H9 (cell line): Measurements from ENCODE around the gene LINC01488. TPM values are rescaled to one million over a fixed set of nuclear protein-coding genes. Genes with fewer than 3 reads are reported as not detected.

Experiments
- DNase-seq: peaks from one replicate; pipeline ENCODE4 v3.0.0-alpha.2; 2017
- H2AFZ ChIP-seq: one replicate; pipeline ENCODE4 v1.6.1; 2013; ENCODE audit warnings: mild to moderate bottlenecking, low read length, control low read depth, moderate library complexity
- H2AK5ac ChIP-seq: 2 replicates; pipeline ENCODE4 v1.6.1; 2013; ENCODE audit warnings: low read length, control low read depth, mixed read lengths; ENCODE audit not compliant: insufficient read length
- H2BK120ac ChIP-seq: one replicate; pipeline ENCODE4 v1.6.1; 2013; ENCODE audit warnings: low read depth, mild to moderate bottlenecking, low read length, control low read depth, inconsistent platforms; ENCODE audit not compliant: poor library complexity, severe bottlenecking
- H2BK12ac ChIP-seq: 2 replicates; pipeline ENCODE4 v1.6.1; 2013; ENCODE audit warnings: low read length, control low read depth, mixed read lengths, low read depth; ENCODE audit not compliant: insufficient read length
- H2BK15ac ChIP-seq: 2 replicates; pipeline ENCODE4 v1.6.1; 2013; ENCODE audit warnings: low read depth, low read length, control low read depth
- H2BK20ac ChIP-seq: one replicate; pipeline ENCODE4 v1.6.1; 2013; ENCODE audit warnings: low read depth, mild to moderate bottlenecking, low read length, control low read depth, inconsistent platforms; ENCODE audit not compliant: poor library complexity, severe bottlenecking
- H2BK5ac ChIP-seq: 2 replicates; pipeline ENCODE4 v1.6.1; 2013; ENCODE audit warnings: low read length, control low read depth, mixed read lengths; ENCODE audit not compliant: insufficient read length
- H3K14ac ChIP-seq: 2 replicates; pipeline ENCODE4 v1.6.1; 2013; ENCODE audit warnings: low read length, control low read depth; ENCODE audit not compliant: insufficient read depth
- H3K18ac ChIP-seq: 2 replicates; pipeline ENCODE4 v1.6.1; 2013; ENCODE audit warnings: low read depth, mild to moderate bottlenecking, mixed read lengths, low read length, control low read depth; ENCODE audit not compliant: insufficient read length
- H3K23ac ChIP-seq: 2 replicates; pipeline ENCODE4 v1.6.1; 2013; ENCODE audit warnings: low read length, control low read depth, mixed read lengths, low read depth; ENCODE audit not compliant: insufficient read length
- H3K23me2 ChIP-seq: 2 replicates; pipeline ENCODE4 v1.6.1; 2013; ENCODE audit warnings: low read depth, mild to moderate bottlenecking, mixed read lengths, low read length, control low read depth; ENCODE audit not compliant: insufficient read length, poor library complexity, severe bottlenecking
- H3K27ac ChIP-seq: 2 replicates; pipeline ENCODE4 v1.5.1; 2013; ENCODE audit warnings: low read length, control low read depth, mixed read lengths, low read depth; ENCODE audit not compliant: insufficient read length
- H3K27me3 ChIP-seq: 2 replicates; pipeline ENCODE4 v1.6.1; 2013; ENCODE audit warnings: low read length, control low read depth, inconsistent platforms; ENCODE audit not compliant: insufficient read depth
- H3K4ac ChIP-seq: 2 replicates; pipeline ENCODE4 v1.6.1; 2013; ENCODE audit warnings: low read depth, mild to moderate bottlenecking, control low read depth, inconsistent platforms, low read length, moderate library complexity
- H3K4me1 ChIP-seq: 2 replicates; pipeline ENCODE4 v1.6.1; 2013; ENCODE audit warnings: low read length, control low read depth, inconsistent platforms; ENCODE audit not compliant: insufficient read depth
- H3K4me2 ChIP-seq: 2 replicates; pipeline ENCODE4 v1.6.1; 2013; ENCODE audit warnings: low read length, control low read depth, mixed read lengths; ENCODE audit not compliant: insufficient read length, insufficient read depth
- H3K56ac ChIP-seq: 2 replicates; pipeline ENCODE4 v1.6.1; 2013; ENCODE audit warnings: low read depth, mild to moderate bottlenecking, mixed read lengths, low read length, control low read depth; ENCODE audit not compliant: insufficient read length
- H3K79me1 ChIP-seq: 2 replicates; pipeline ENCODE4 v1.6.1; 2013; ENCODE audit warnings: low read depth, mild to moderate bottlenecking, moderate library complexity, low read length, control low read depth, inconsistent platforms; ENCODE audit not compliant: insufficient read depth, poor library complexity, severe bottlenecking
- H3K79me2 ChIP-seq: 2 replicates; pipeline ENCODE4 v1.6.1; 2013; ENCODE audit warnings: low read length, control low read depth, inconsistent platforms; ENCODE audit not compliant: insufficient read depth
- H3K9ac ChIP-seq: 2 replicates; pipeline ENCODE4 v1.6.1; 2013; ENCODE audit warnings: low read length, control low read depth, mixed read lengths; ENCODE audit not compliant: insufficient read length; ENCODE audit errors: extremely low read depth
- H3K9me3 ChIP-seq: one replicate; pipeline ENCODE4 v1.6.1; 2013; ENCODE audit warnings: low read depth, low read length, inconsistent platforms; ENCODE audit not compliant: control insufficient read depth
- H3T11ph ChIP-seq: one replicate; pipeline ENCODE4 v1.6.1; 2013; ENCODE audit warnings: mild to moderate bottlenecking, low read length, control low read depth, inconsistent platforms
- H4K20me1 ChIP-seq: one replicate; pipeline ENCODE4 v1.6.1; 2013; ENCODE audit not compliant: control insufficient read depth, insufficient read length, insufficient read depth
- H4K5ac ChIP-seq: 2 replicates; pipeline ENCODE4 v1.6.1; 2013; ENCODE audit warnings: low read depth, mild to moderate bottlenecking, mixed read lengths, low read length, control low read depth; ENCODE audit not compliant: insufficient read length
- H4K8ac ChIP-seq: replicated peaks from 2 replicates; pipeline ENCODE4 v1.6.1; 2013; ENCODE audit warnings: low read length, control low read depth, mixed read lengths, low read depth; ENCODE audit not compliant: insufficient read length
- H4K91ac ChIP-seq: 2 replicates; pipeline ENCODE4 v1.6.1; 2013; ENCODE audit warnings: low read depth, mild to moderate bottlenecking, moderate library complexity, mixed read lengths, low read length, control low read depth; ENCODE audit not compliant: insufficient read length
- H3K27ac Mint-ChIP-seq, 3 experiments: 2 replicates in 2 of 3; 3 replicates in 1 of 3; pipeline ENCODE4 v1.8.0; 2020 to 2021; ENCODE audit warnings: mixed read lengths in 3 of 3, mild to moderate bottlenecking in 1 of 3, moderate library complexity in 1 of 3
- H3K27me3 Mint-ChIP-seq: 2 replicates; pipeline ENCODE4 v1.8.0; 2021; ENCODE audit warnings: low read depth, mild to moderate bottlenecking, moderate library complexity, mixed read lengths
- H3K36me3 Mint-ChIP-seq, 3 experiments: 2 replicates in 2 of 3; 3 replicates in 1 of 3; pipeline ENCODE4 v1.8.0; 2020 to 2021; ENCODE audit warnings: low read depth in 3 of 3, mixed read lengths in 3 of 3; ENCODE audit not compliant: insufficient read depth in 1 of 3
- H3K4me1 Mint-ChIP-seq, 2 experiments: 2 replicates each; pipeline ENCODE4 v1.8.0; 2020; ENCODE audit warnings: mixed read lengths in 2 of 2
- H3K4me3 Mint-ChIP-seq, 2 experiments: 2 replicates in 1 of 2; 3 replicates in 1 of 2; pipeline ENCODE4 v1.8.0; 2020 to 2021; ENCODE audit warnings: mild to moderate bottlenecking in 2 of 2, mixed read lengths in 2 of 2, moderate library complexity in 1 of 2
- H3K9me3 Mint-ChIP-seq, 2 experiments: 2 replicates in 1 of 2; 3 replicates in 1 of 2; pipeline ENCODE4 v1.8.0; 2020; ENCODE audit warnings: mild to moderate bottlenecking in 2 of 2, mixed read lengths in 2 of 2, moderate library complexity in 1 of 2
- CTCF ChIP-seq: fragments of 200-600 bp; sonication (generic); conservative IDR thresholded peaks from 3 replicates; pipeline ENCODE4 v1.8.0; 2021; ENCODE audit warnings: antibody characterized with exemption, mild to moderate bottlenecking
- WGBS: extraction: QIAGEN DNeasy Blood & Tissue Kit; methylation state at CpG from one replicate; pipeline ENCODE4 v1.1.7; 2013; ENCODE audit warnings: missing lambda C conversion rate, low lambda C conversion rate, mixed read lengths; ENCODE audit not compliant: insufficient read length; ENCODE audit errors: extremely low coverage; 5-methylcytosine and 5-hydroxymethylcytosine counted together
- total RNA-seq: library from RNA; stranded (reverse); gene quantifications from 2 replicates; pipeline ENCODE4 v1.2.1, GENCODE V29; 2021

The LINC01488 gene
- total RNA-seq, 1 experiment from 2014 or later = not detected

DNA sequence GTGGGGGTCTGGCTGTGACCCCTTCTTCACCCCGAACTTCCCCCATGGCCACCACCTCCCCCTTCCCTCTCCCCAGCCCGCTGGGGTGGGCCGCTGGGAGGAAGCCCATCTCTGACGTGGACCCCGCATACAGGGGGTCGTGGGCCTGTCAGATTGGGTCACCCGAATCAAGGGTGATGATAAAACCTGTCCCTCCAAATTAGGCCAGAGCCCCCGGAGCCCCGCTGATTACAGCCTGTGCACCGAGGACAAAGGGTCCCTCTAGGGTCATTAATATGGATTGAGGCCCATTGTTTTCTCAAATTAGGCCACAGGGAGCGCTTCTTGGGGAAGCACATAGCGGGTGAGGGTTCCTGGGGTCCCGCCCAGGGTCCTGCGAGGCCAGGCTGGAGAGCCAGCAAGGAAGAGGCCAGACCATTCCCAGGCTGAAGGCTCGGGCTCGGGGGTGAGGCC is 4.9 kb upstream of the LINC01488 start:
- H2BK12ac ChIP-seq = no peak overlapping the region
- H3K23ac ChIP-seq = no peak overlapping the region
- H3K4me1 ChIP-seq = peaks cover 3% of the 10 kb centered on the region; the same call in 1 of the 2 replicates
- peaks cover 64% of the 10 kb centered on the region for H3K27me3 Mint-ChIP-seq
- no peaks in the 10 kb centered on the region for H3K9me3 ChIP-seq
- no peak overlapping the region for H3K4ac ChIP-seq
- no peaks in the 10 kb centered on the region for H3K79me2 ChIP-seq
- H3T11ph ChIP-seq = no peak overlapping the region
- no peak for TF ChIP-seq CTCF
- no peak overlapping the region for H3K4me3 Mint-ChIP-seq
- H3K56ac ChIP-seq = no peak overlapping the region
- H4K5ac ChIP-seq = no peak overlapping the region
- H4K91ac ChIP-seq = no peak overlapping the region
- WGBS = no CpG with 5 or more reads among the region's 16 CpGs
- H2BK120ac ChIP-seq = no peak overlapping the region
- H3K9ac ChIP-seq = no peak overlapping the region
- peaks cover 7% of the 10 kb centered on the region in 2 experiments; a peak in 4 of 5 replicates for H3K9me3 Mint-ChIP-seq
- H3K27ac Mint-ChIP-seq = no peak overlapping the region
- no peak overlapping the region for H4K8ac ChIP-seq
- H3K27ac ChIP-seq = no peak overlapping the region
- no peaks in the 10 kb centered on the region for H3K23me2 ChIP-seq
- H2AFZ ChIP-seq = no peak overlapping the region
- peaks cover 6 to 8% (median 8%) of the 10 kb centered on the region in 3 experiments; a peak in 5 of 7 replicates for H3K36me3 Mint-ChIP-seq
- no peaks in the 10 kb centered on the region for H3K79me1 ChIP-seq
- peaks cover 22 to 26% of the 10 kb centered on the region in 2 experiments for H3K4me1 Mint-ChIP-seq
- no peaks in the 10 kb centered on the region for H4K20me1 ChIP-seq
- no peak for DNase-seq
- H2BK15ac ChIP-seq = no peak overlapping the region
- H2AK5ac ChIP-seq = no peak overlapping the region
- H3K18ac ChIP-seq = no peak overlapping the region
- no peak overlapping the region for H3K4me2 ChIP-seq
- no peak overlapping the region for H3K14ac ChIP-seq
- no peak overlapping the region for H2BK20ac ChIP-seq
- H3K27me3 ChIP-seq = no peaks in the 10 kb centered on the region
- no peak overlapping the region for H2BK5ac ChIP-seq
